Endodermal cell (in vitro differentiated cells): ENCODE data around the gene GPR32. TPM values are rescaled to one million over a fixed set of nuclear protein-coding genes. Genes with fewer than 3 reads are reported as not detected.
"Not testable (repeated sequence)": the region's sequence is repeated elsewhere in the genome, so short reads cannot be mapped to it uniquely, and the experiment has no call there.

Experiments used
- DNase-seq: peaks from one replicate; pipeline ENCODE4 v3.0.0-alpha.2; 2017
- H3K27ac ChIP-seq: 2 replicates; pipeline ENCODE4 v1.5.1; 2013; ENCODE audit warnings: mild to moderate bottlenecking, low read depth, low read length, moderate library complexity
- H3K27me3 ChIP-seq: 2 replicates; pipeline ENCODE4 v1.6.1; 2013; ENCODE audit warnings: mild to moderate bottlenecking, low read length, moderate library complexity; ENCODE audit not compliant: insufficient read depth, control insufficient read depth, poor library complexity, severe bottlenecking
- H3K36me3 ChIP-seq: 2 replicates; pipeline ENCODE4 v1.7.0; 2013; ENCODE audit warnings: mild to moderate bottlenecking, low read length, moderate library complexity; ENCODE audit not compliant: control insufficient read depth, insufficient read depth
- H3K4me1 ChIP-seq: one replicate; pipeline ENCODE4 v1.7.0; 2013; ENCODE audit warnings: low read length; ENCODE audit not compliant: control insufficient read depth, insufficient read depth
- H3K4me3 ChIP-seq: 2 replicates; pipeline ENCODE4 v1.5.1; 2013; ENCODE audit warnings: mild to moderate bottlenecking, low read length, moderate library complexity
- H3K9ac ChIP-seq: 2 replicates; pipeline ENCODE4 v1.6.1; 2013; ENCODE audit warnings: mild to moderate bottlenecking, low read length, moderate library complexity; ENCODE audit not compliant: poor library complexity, severe bottlenecking; ENCODE audit errors: extremely low read depth
- H3K9me3 ChIP-seq: 2 replicates; pipeline ENCODE4 v1.6.1; 2013; ENCODE audit warnings: mild to moderate bottlenecking, low read length, moderate library complexity; ENCODE audit not compliant: control insufficient read depth
- H3K27ac Mint-ChIP-seq: 2 replicates; pipeline ENCODE4 v1.8.0; 2020; ENCODE audit warnings: mixed read lengths
- H3K27me3 Mint-ChIP-seq: 2 replicates; pipeline ENCODE4 v1.8.0; 2021; ENCODE audit warnings: mild to moderate bottlenecking, mixed read lengths; ENCODE audit not compliant: insufficient read depth
- H3K36me3 Mint-ChIP-seq: 2 replicates; pipeline ENCODE4 v1.8.0; 2020; ENCODE audit warnings: low read depth, mixed read lengths
- H3K4me1 Mint-ChIP-seq: 2 replicates; pipeline ENCODE4 v1.8.0; 2020; ENCODE audit warnings: mixed read lengths
- H3K4me3 Mint-ChIP-seq: 2 replicates; pipeline ENCODE4 v1.8.0; 2020; ENCODE audit warnings: mild to moderate bottlenecking, moderate library complexity, mixed read lengths
- H3K9me3 Mint-ChIP-seq: 2 replicates; pipeline ENCODE4 v1.8.0; 2020; ENCODE audit warnings: mild to moderate bottlenecking, mixed read lengths
- CTCF ChIP-seq: fragments of 200-600 bp; sonication (generic); conservative IDR thresholded peaks from 2 replicates; pipeline ENCODE4 v1.5.0; 2021; ENCODE audit warnings: antibody characterized with exemption, mild to moderate bottlenecking
- WGBS, 2 experiments: methylation state at CpG; one replicate each; pipeline versions ENCODE4 v1.1.5 to v1.1.7; 2013; ENCODE audit warnings: missing lambda C conversion rate in 2 of 2, mixed read lengths in 1 of 2; ENCODE audit not compliant: insufficient coverage in 1 of 2, insufficient read length in 1 of 2; 5-methylcytosine and 5-hydroxymethylcytosine counted together
- total RNA-seq, 2 donors: library from RNA; stranded (reverse); fragmentation: NEBNext Ultra II Directional in 1 of 2; extraction: Animal tissue kit (Norgen Biotek cat#: 25700) in 1 of 2; gene quantifications; 2 replicates in 1 of 2; 3 replicates in 1 of 2; pipeline ENCODE4 v1.2.1, GENCODE V29; 2021

Gene GPR32
- total RNA-seq, 2 donors from 2014 or later, result not detected

- no peaks in the 10 kb centered on the region for H3K9me3 ChIP-seq
- H3K4me1 ChIP-seq, result no peaks in the 10 kb centered on the region
- Mint-ChIP-seq H3K27ac (no peak overlapping the region), H3K4me1 (no peaks in the 10 kb centered on the region), H3K4me3 (no peak overlapping the region), H3K36me3 (no peaks in the 10 kb centered on the region), H3K9me3 (no peaks in the 10 kb centered on the region), H3K27me3 (peaks cover 15% of the 10 kb centered on the region)
- H3K9ac ChIP-seq, result no peak overlapping the region
- no peak overlapping the region for H3K27ac ChIP-seq
- TF ChIP-seq CTCF, result no peak
- no peaks in the 10 kb centered on the region for H3K27me3 ChIP-seq
- DNase-seq, result no peak
- no peaks in the 10 kb centered on the region for H3K36me3 ChIP-seq
- no peak overlapping the region for H3K4me3 ChIP-seq
- WGBS, 2 experiments, result 73 to 86% methylated on average over 2 to 3 of the region's 6 CpGs
These were observed 20.8 kb upstream of the GPR32 start for GRCh38 chr19:50749490-50749889.

- no peaks in the 10 kb centered on the region for H3K4me1 Mint-ChIP-seq
- Histone ChIP-seq H3K4me3 (no peak overlapping the region), H3K27me3 (no peaks in the 10 kb centered on the region), H3K27ac (no peak overlapping the region), H3K4me1 (no peaks in the 10 kb centered on the region), H3K9ac (no peak overlapping the region), H3K9me3 (no peaks in the 10 kb centered on the region), H3K36me3 (no peaks in the 10 kb centered on the region)
- H3K27me3 Mint-ChIP-seq, result peaks cover 16% of the 10 kb centered on the region
- no peak for DNase-seq
- H3K36me3 Mint-ChIP-seq, result no peaks in the 10 kb centered on the region
- no peak overlapping the region for H3K27ac Mint-ChIP-seq
- WGBS, 2 experiments, result 86 to 88% methylated on average over 15 of the region's 15 CpGs
- TF ChIP-seq CTCF, result no peak
- H3K9me3 Mint-ChIP-seq, result no peaks in the 10 kb centered on the region
- no peak overlapping the region for H3K4me3 Mint-ChIP-seq
These were observed 20.3 kb upstream of the GPR32 start for GRCh38 chr19:50750010-50750409.

- H3K9me3 Mint-ChIP-seq, result no peaks in the 10 kb centered on the region
- DNase-seq, result no peak
- no peaks in the 10 kb centered on the region for H3K36me3 Mint-ChIP-seq
- Histone ChIP-seq H3K9ac (no peak overlapping the region), H3K27me3 (no peaks in the 10 kb centered on the region), H3K4me3 (no peak overlapping the region), H3K4me1 (no peaks in the 10 kb centered on the region), H3K27ac (no peak overlapping the region), H3K36me3 (no peaks in the 10 kb centered on the region), H3K9me3 (no peaks in the 10 kb centered on the region)
- H3K4me1 Mint-ChIP-seq, result no peaks in the 10 kb centered on the region
- no peak overlapping the region for H3K27ac Mint-ChIP-seq
- H3K4me3 Mint-ChIP-seq, result no peak overlapping the region
- whole genome bisulfite sequencing, 2 experiments, result 77 to 89% methylated on average over 3 to 4 of the region's 4 CpGs
- H3K27me3 Mint-ChIP-seq, result peaks cover 34% of the 10 kb centered on the region
- no peak for TF ChIP-seq CTCF
These were observed 16.4 kb upstream of the GPR32 start for GRCh38 chr19:50753879-50754278.

- H3K9me3 ChIP-seq, DNase-seq, H3K27me3 ChIP-seq, H3K27ac Mint-ChIP-seq, H3K27ac ChIP-seq, H3K4me1 Mint-ChIP-seq, H3K4me3 Mint-ChIP-seq, H3K9ac ChIP-seq, H3K4me3 ChIP-seq, H3K4me1 ChIP-seq, H3K36me3 ChIP-seq, H3K9me3 Mint-ChIP-seq, H3K36me3 Mint-ChIP-seq: not testable (repeated sequence)
- WGBS, 2 experiments, result 40 to 72% methylated on average over 4 to 8 of the region's 8 CpGs
- peaks cover 37% of the 10 kb centered on the region for H3K27me3 Mint-ChIP-seq
These were observed 14.0 kb upstream of the GPR32 start for GRCh38 chr19:50756244-50756643.

- H3K36me3 ChIP-seq, DNase-seq, H3K4me1 Mint-ChIP-seq, H3K27ac Mint-ChIP-seq, H3K4me3 Mint-ChIP-seq, H3K4me1 ChIP-seq, H3K9me3 Mint-ChIP-seq, H3K9ac ChIP-seq, H3K27ac ChIP-seq, H3K4me3 ChIP-seq, H3K36me3 Mint-ChIP-seq, H3K27me3 ChIP-seq, H3K9me3 ChIP-seq: not testable (repeated sequence)
- 97% methylated on average over 3 of the region's 3 CpGs; no CpG with 5 or more reads in 1 of the 2 experiments for WGBS, 2 experiments
- H3K27me3 Mint-ChIP-seq, result peaks cover 40% of the 10 kb centered on the region
These were observed 12.6 kb upstream of the GPR32 start for GRCh38 chr19:50757624-50758023.
